Smooth muscle cell (in vitro differentiated cells): Measurements from ENCODE around the gene MBD5. TPM values are rescaled to one million over a fixed set of nuclear protein-coding genes. Genes with fewer than 3 reads are reported as not detected.

ENCODE experiments used
- DNase-seq: peaks from one replicate; lab custom pipeline; 2025; ENCODE audit not compliant: unreplicated experiment; lab: John Stamatoyannopoulos, UW
- H2AFZ ChIP-seq: fragments of 200-600 bp; sonication (generic); 2 replicates; pipeline ENCODE4 v1.6.0; 2016; ENCODE audit warnings: antibody characterized with exemption, low read depth, mild to moderate bottlenecking
- H3F3A ChIP-seq: fragments of 200-600 bp; sonication (generic); 2 replicates; pipeline ENCODE4 v1.6.0; 2017; ENCODE audit warnings: antibody characterized with exemption, low read depth
- H3K27ac ChIP-seq: fragments of 200-600 bp; sonication (generic); 2 replicates; pipeline ENCODE4 v1.5.1; 2016; ENCODE audit warnings: low read depth, mild to moderate bottlenecking
- H3K27me3 ChIP-seq: fragments of 200-600 bp; sonication (generic); 2 replicates; pipeline ENCODE4 v1.6.1; 2016; ENCODE audit warnings: low read depth, mild to moderate bottlenecking
- H3K36me3 ChIP-seq: fragments of 200-600 bp; sonication (generic); 2 replicates; pipeline ENCODE4 v1.5.1; 2016; ENCODE audit warnings: low read depth
- H3K4me1 ChIP-seq: fragments of 200-600 bp; sonication (generic); 2 replicates; pipeline ENCODE4 v1.5.1; 2016; ENCODE audit warnings: low read depth
- H3K4me2 ChIP-seq: fragments of 200-600 bp; sonication (generic); 2 replicates; pipeline ENCODE4 v1.6.0; 2016; ENCODE audit warnings: mild to moderate bottlenecking
- H3K4me3 ChIP-seq: fragments of 200-600 bp; sonication (generic); 2 replicates; pipeline ENCODE4 v1.5.1; 2016; ENCODE audit warnings: mild to moderate bottlenecking
- H3K79me2 ChIP-seq: fragments of 200-600 bp; sonication (generic); 2 replicates; pipeline ENCODE4 v1.6.0; 2016; ENCODE audit warnings: low read depth, mild to moderate bottlenecking
- H3K9ac ChIP-seq: fragments of 200-600 bp; sonication (generic); 2 replicates; pipeline ENCODE4 v1.6.0; 2016; ENCODE audit warnings: low read depth
- H3K9me3 ChIP-seq: fragments of 200-600 bp; sonication (generic); replicated peaks from 2 replicates; pipeline ENCODE4 v1.5.1; 2016; ENCODE audit warnings: low read depth
- H4K20me1 ChIP-seq: fragments of 200-600 bp; sonication (generic); 2 replicates; pipeline ENCODE4 v1.6.0; 2016; ENCODE audit warnings: low read depth
- WGBS: methylation state at CpG from one replicate; pipeline ENCODE4 v1.1.7; 2016; ENCODE audit warnings: low lambda C conversion rate; 5-methylcytosine and 5-hydroxymethylcytosine counted together
- polyA plus RNA-seq: library from polyadenylated mRNA; unstranded; fragments of >200 nt; fragmentation: Nextera tagmentation; extraction: Ambion mirVana; gene quantifications from 2 replicates; pipeline ENCODE4 v1.2.1, GENCODE V29; 2016
- total RNA-seq: library from RNA; depleted of rRNA; stranded (reverse); fragments of >200 nt; gene quantifications from 2 replicates; pipeline ENCODE4 v1.2.3, GENCODE V29; 2014
- TF ChIP-seq, protein P1 (sequence below): fragments of 200-600 bp; sonication (generic); IDR thresholded peaks from 2 replicates; pipeline ENCODE4 v1.5.1; 2017; ENCODE audit warnings: borderline replicate concordance, mild to moderate bottlenecking, antibody characterized with exemption; ENCODE audit not compliant: insufficient read depth, poor library complexity, severe bottlenecking

Gene MBD5
- total and polyA plus RNA-seq, 2 experiments from 2014 or later: 25.7 to 31.2 TPM

GRCh38 chr2:148106331-148106730 is 85.4 kb downstream of the MBD5 start:
- H3K9me3 ChIP-seq: no peaks in the 10 kb centered on the region
- H3K27ac ChIP-seq: no peak overlapping the region
- H2AFZ ChIP-seq: no peak overlapping the region
- no peaks in the 10 kb centered on the region for H3K36me3 ChIP-seq
- H3K9ac ChIP-seq: no peak overlapping the region
- no peak for DNase-seq
- H3K27me3 ChIP-seq: no peaks in the 10 kb centered on the region
- peaks cover 7% of the 10 kb centered on the region for H3K79me2 ChIP-seq
- TF ChIP-seq, protein P1, sequence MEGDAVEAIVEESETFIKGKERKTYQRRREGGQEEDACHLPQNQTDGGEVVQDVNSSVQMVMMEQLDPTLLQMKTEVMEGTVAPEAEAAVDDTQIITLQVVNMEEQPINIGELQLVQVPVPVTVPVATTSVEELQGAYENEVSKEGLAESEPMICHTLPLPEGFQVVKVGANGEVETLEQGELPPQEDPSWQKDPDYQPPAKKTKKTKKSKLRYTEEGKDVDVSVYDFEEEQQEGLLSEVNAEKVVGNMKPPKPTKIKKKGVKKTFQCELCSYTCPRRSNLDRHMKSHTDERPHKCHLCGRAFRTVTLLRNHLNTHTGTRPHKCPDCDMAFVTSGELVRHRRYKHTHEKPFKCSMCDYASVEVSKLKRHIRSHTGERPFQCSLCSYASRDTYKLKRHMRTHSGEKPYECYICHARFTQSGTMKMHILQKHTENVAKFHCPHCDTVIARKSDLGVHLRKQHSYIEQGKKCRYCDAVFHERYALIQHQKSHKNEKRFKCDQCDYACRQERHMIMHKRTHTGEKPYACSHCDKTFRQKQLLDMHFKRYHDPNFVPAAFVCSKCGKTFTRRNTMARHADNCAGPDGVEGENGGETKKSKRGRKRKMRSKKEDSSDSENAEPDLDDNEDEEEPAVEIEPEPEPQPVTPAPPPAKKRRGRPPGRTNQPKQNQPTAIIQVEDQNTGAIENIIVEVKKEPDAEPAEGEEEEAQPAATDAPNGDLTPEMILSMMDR: no peak
- no peak overlapping the region for H3K4me3 ChIP-seq
- H3F3A ChIP-seq: no peaks in the 10 kb centered on the region
- no peak overlapping the region for H3K4me2 ChIP-seq
- H3K4me1 ChIP-seq: no peaks in the 10 kb centered on the region
- peaks cover 22% of the 10 kb centered on the region for H4K20me1 ChIP-seq

GRCh38 chr2:148108385-148108784 is 87.5 kb downstream of the MBD5 start:
- WGBS: 94% methylated on average over 5 of the region's 5 CpGs
- Histone ChIP-seq H3F3A (no peaks in the 10 kb centered on the region), H3K4me3 (no peak overlapping the region), H2AFZ (no peak overlapping the region), H3K79me2 (peaks cover 7% of the 10 kb centered on the region), H3K36me3 (no peaks in the 10 kb centered on the region), H3K4me2 (no peak overlapping the region), H3K27ac (no peak overlapping the region), H3K27me3 (no peaks in the 10 kb centered on the region), H3K4me1 (no peaks in the 10 kb centered on the region), H3K9ac (no peak overlapping the region), H4K20me1 (peaks cover 32% of the 10 kb centered on the region), H3K9me3 (no peaks in the 10 kb centered on the region)
- TF ChIP-seq, protein P1: no peak
- no peak for DNase-seq

DNA sequence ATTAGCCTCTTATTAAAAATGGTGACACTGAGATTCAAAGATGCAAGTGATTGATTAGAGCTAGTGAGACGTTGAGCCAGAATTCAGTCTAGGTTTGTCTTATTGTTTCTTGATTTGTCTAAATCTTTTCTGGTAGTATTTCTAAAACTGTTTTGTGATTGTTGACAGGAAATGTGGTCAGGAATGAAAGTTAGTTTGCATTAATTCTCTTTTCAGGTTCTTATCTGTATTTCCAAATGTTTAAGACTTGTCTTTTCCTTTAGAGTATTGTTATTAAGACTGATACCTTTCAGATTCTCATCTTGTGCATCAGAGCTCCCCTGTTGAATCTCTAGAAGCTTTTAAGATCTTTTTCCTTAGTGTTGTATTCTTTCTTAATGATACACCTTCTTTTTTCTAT is 89.3 kb downstream of the MBD5 start:
- no peak overlapping the region for H3K4me2 ChIP-seq
- H3K4me3 ChIP-seq: no peak overlapping the region
- no peaks in the 10 kb centered on the region for H3F3A ChIP-seq
- peaks cover 33% of the 10 kb centered on the region for H4K20me1 ChIP-seq
- no peak overlapping the region for H2AFZ ChIP-seq
- H3K9ac ChIP-seq: no peak overlapping the region
- WGBS: 84% methylated on average over 1 of the region's 1 CpG
- no peaks in the 10 kb centered on the region for H3K27me3 ChIP-seq
- TF ChIP-seq, protein P1: no peak
- H3K4me1 ChIP-seq: no peaks in the 10 kb centered on the region
- peaks cover 7% of the 10 kb centered on the region for H3K79me2 ChIP-seq
- H3K9me3 ChIP-seq: no peaks in the 10 kb centered on the region
- H3K36me3 ChIP-seq: no peaks in the 10 kb centered on the region
- H3K27ac ChIP-seq: no peak overlapping the region
- no peak for DNase-seq

- peak overlapping the region; percentile 47 for H3K27ac ChIP-seq
- TF ChIP-seq, protein P1: no peak
- no peaks in the 10 kb centered on the region for H3K4me1 ChIP-seq
- DNase-seq: no peak
- no peak overlapping the region for H2AFZ ChIP-seq
- H3K36me3 ChIP-seq: no peaks in the 10 kb centered on the region
- H3K79me2 ChIP-seq: peaks cover 7% of the 10 kb centered on the region
- no peak overlapping the region for H3K9ac ChIP-seq
- no peaks in the 10 kb centered on the region for H3K9me3 ChIP-seq
- H3K4me2 ChIP-seq: no peak overlapping the region
- H4K20me1 ChIP-seq: peaks cover 13% of the 10 kb centered on the region
- no peaks in the 10 kb centered on the region for H3K27me3 ChIP-seq
- H3K4me3 ChIP-seq: no peak overlapping the region
- H3F3A ChIP-seq: no peaks in the 10 kb centered on the region
Measured at GRCh38 chr2:148122788-148123187, 101.9 kb downstream of the MBD5 start.
